ENCODE measurements around the gene KRT73.

Gene KRT73

DNA sequence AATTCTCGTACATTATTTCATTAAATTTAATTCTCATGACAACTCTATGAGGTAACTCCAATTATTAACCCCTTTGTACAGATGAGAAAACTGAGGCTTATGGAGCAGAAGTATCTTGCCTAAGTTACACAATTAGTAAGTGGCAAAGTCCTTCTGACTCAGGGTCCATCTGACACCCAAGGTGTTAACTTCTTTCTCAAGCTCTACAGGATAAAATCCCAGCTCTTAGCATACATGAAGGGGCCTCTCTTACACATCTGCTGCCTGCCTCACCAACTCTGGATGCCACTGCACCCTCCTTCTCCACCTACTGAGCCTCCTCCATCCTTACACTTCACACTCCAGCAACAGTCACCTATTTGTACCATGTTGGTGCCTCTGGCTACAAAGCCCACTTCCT is 12.8 kb downstream of the KRT73 start:
- H3K4me3 ChIP-seq (ENCODE audit: low read depth, low read length): no peak overlapping the region
- DNase-seq (ENCODE audit: low read depth): no peak
- TF ChIP-seq, protein P1, sequence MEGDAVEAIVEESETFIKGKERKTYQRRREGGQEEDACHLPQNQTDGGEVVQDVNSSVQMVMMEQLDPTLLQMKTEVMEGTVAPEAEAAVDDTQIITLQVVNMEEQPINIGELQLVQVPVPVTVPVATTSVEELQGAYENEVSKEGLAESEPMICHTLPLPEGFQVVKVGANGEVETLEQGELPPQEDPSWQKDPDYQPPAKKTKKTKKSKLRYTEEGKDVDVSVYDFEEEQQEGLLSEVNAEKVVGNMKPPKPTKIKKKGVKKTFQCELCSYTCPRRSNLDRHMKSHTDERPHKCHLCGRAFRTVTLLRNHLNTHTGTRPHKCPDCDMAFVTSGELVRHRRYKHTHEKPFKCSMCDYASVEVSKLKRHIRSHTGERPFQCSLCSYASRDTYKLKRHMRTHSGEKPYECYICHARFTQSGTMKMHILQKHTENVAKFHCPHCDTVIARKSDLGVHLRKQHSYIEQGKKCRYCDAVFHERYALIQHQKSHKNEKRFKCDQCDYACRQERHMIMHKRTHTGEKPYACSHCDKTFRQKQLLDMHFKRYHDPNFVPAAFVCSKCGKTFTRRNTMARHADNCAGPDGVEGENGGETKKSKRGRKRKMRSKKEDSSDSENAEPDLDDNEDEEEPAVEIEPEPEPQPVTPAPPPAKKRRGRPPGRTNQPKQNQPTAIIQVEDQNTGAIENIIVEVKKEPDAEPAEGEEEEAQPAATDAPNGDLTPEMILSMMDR (IDR thresholded peaks at IDR 0.05; ENCODE audit: control insufficient read depth, extremely low read depth, insufficient read depth): no peak

DNA sequence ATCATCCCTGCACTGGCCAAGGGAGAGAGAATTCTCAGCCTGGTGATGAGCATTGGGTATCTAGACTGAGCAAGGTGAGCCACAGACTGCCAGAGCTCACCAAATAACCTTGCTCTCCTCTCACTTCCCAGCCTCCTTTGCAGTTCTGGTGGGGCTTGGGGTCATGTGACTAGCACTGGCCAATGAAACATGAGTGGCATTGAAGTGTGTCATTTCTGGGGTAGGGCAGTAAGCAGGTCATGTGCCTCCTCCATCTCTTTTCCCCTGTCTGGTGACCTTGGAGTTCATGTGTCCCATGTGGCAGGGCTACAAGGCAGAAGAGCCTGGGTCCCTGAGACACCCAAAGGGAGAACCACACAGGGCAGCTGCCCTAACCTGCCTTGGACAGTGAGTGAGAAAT is 13.5 kb downstream of the KRT73 start:
- no peak for DNase-seq (ENCODE audit: low read depth)
- no peak overlapping the region for H3K4me3 ChIP-seq (ENCODE audit: low read depth, low read length)
- TF ChIP-seq, protein P1 (IDR thresholded peaks at IDR 0.05; ENCODE audit: control insufficient read depth, extremely low read depth, insufficient read depth): no peak

DNA sequence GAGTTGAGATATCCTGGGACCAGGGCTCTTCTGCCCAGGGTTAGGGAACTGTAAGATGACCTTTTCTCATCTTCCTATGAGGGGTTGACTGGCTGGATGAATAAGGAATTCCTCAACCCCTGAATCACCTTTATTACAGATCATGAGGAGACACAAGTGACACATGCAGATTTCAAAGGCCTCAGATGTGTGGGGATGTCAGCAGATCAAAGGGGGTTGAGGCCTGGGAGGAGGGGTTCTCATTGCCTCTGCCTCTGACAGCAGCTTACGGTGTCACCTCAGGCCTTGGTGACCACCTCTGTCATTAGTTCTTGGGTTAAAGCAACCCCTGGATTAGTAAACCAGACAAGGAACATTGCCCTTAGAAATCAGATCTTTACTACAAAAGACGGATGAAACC is 15.0 kb downstream of the KRT73 start:
- H3K4me3 ChIP-seq (ENCODE audit: low read depth, low read length): no peak overlapping the region
- no peak for DNase-seq (ENCODE audit: low read depth)
- TF ChIP-seq, protein P1 (IDR thresholded peaks at IDR 0.05; ENCODE audit: control insufficient read depth, extremely low read depth, insufficient read depth): no peak

DNA sequence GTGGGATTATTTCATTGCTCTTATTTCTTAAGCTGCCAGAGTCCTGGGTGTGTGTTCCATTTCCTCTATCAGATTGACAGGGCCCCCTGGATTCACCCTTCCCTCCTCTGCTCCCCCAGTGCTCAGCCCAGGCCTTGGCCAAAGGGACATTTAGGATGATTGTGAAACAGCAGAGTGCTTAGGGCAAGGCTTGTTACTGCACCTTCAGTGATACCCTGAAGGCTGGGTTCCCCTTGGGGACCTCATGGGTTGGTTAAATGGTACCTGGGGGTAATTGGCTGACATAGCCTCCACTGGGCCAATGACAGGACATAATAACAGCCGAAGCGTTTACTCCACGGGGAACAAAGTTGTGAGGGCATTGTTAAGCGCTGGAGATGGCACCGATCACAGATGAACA is 15.8 kb downstream of the KRT73 start:
- no peak for DNase-seq (ENCODE audit: low read depth)
- TF ChIP-seq, protein P1 (IDR thresholded peaks at IDR 0.05; ENCODE audit: control insufficient read depth, extremely low read depth, insufficient read depth): no peak
- no peak overlapping the region for H3K4me3 ChIP-seq (ENCODE audit: low read depth, low read length)

DNA sequence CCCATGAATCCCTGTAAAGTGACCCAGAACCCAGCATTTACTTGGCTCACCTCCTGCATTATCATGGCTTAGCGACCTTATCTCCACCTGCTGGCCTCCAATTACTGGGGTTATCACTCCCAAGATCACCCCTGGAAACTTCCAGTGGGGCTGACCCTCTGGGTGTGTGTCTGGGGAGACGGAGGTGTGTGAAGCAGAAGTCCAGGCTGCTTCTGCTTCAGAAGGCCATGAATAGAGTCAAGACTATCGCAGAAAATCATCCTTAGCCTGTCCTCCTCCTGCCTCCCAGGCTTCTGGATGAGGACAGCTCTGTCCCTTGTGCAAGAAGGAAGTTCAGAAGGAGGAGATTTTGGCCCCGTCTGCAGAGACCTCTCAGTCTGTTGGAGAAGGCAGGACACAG is 16.7 kb downstream of the KRT73 start:
- DNase-seq (ENCODE audit: low read depth): no peak
- H3K4me3 ChIP-seq (ENCODE audit: low read depth, low read length): no peak overlapping the region
- TF ChIP-seq, protein P1 (IDR thresholded peaks at IDR 0.05; ENCODE audit: control insufficient read depth, extremely low read depth, insufficient read depth): no peak

DNA sequence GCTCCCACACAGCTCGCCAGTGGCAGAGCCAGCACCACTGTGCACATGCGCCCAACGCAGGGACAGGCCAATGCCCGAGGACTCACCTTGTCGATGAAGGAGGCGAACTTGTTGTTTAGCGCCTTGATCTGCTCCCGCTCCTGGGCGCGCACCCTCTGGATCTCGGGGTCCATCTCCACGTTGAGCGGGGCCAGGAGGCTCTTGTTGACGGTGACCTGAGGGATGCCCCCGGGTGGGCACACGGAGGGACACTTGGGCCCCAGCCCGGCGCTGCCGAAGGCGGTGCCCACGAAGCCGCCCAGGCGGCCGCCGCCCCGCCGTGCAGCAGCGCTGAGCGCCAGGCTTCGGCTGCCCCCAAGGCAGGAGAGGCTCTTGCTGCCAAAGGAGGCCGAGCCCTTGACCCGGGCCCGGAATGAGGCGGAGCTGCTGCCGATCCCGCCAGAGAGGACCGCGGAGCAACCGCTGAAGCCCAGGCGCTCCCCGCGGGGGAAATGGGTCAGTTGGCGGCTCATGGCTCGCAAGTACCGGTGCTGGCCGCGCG is 17.3 kb downstream of the KRT73 start, which contains the start of gene KRT72:
Gene KRT72, minus strand, starts transcription at position 523 of the 541 bp plus-strand sequence. Its CDS starts 11 bp downstream, at position 512.
- no peak for DNase-seq (ENCODE audit: low read depth)
- TF ChIP-seq, protein P1 (IDR thresholded peaks at IDR 0.05; ENCODE audit: control insufficient read depth, extremely low read depth, insufficient read depth): no peak

DNA sequence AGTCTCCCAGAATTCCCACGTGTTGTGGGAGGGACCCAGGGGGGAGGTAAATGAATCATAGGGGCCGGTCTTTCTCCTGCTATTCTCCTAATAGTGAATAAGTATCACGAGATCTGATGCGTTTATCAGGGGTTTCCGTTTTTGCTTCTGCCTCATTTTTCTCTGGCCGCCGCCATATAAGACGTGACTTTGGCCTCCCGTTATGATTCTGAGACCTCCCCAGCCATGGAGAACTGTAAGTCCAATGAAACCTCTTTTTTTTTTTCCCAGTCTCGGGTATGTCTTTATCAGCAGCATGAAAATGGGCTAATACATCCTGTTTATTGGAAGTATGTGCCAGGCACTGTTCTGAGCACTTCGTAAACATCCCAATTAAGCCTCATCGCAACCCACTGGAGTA is 17.9 kb downstream of the KRT73 start:
- no peak for DNase-seq (ENCODE audit: low read depth)
- H3K4me3 ChIP-seq (ENCODE audit: low read depth, low read length): no peak overlapping the region
- TF ChIP-seq, protein P1 (IDR thresholded peaks at IDR 0.05; ENCODE audit: control insufficient read depth, extremely low read depth, insufficient read depth): no peak

More for the DNA sequence above, 17.3 kb downstream of the KRT73 start, which contains the start of gene KRT72:
- H3K4me3 ChIP-seq (ENCODE audit: low read depth, low read length): no peak within 1 kb of the TSS
